Uterus (tissue), 2 donors: ENCODE results near the gene KCNJ14.

Experiments used
- POLR2A ChIP-seq, 2 donors: fragments of 450-650 bp; IDR thresholded peaks; one replicate each; pipeline ENCODE4 v1.6.1; 2016; ENCODE audit warnings: antibody characterized with exemption in 2 of 2, mild to moderate bottlenecking in 1 of 2, moderate library complexity in 1 of 2
- TF ChIP-seq, protein P1 (sequence below), 4 experiments: fragments of 200-600 bp in 2 of 4; fragments of 450-650 bp in 2 of 4; sonication (generic) in 2 of 4; IDR thresholded peaks; one replicate each; pipeline ENCODE4 v1.5.1; 2016 to 2019; ENCODE audit warnings: antibody characterized with exemption in 4 of 4, mild to moderate bottlenecking in 2 of 4, moderate library complexity in 1 of 4

DNA sequence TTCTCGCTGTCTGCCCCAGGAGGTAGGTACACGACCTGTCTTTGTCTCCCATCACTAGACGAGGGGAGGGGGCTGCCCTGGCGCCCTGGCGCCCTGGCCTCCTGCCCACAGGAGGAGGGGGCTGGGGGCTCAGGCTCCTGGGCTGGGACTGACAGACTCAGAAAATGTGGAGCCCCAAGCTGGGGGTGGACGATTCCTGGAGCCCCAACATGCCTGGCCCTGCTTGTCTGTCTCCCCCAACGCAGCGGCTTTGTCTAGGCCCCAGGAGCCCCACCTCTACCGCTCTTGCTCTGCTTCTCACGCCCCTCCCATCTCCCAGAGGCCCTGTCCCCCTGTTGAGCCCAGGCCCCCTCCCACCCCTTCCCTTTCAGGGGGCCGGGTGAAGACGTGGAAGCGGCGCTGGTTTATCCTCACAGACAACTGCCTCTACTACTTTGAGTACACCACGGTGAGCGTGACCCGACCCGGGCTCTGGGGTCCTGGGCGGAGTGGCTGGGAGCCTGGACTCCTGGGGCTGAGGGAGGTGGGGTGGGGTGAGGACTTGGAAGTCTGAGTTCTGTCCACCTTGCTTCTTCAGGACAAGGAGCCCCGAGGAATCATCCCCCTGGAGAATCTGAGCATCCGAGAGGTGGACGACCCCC is 22.4 kb downstream of the KCNJ14 start:
- TF ChIP-seq, protein P1, sequence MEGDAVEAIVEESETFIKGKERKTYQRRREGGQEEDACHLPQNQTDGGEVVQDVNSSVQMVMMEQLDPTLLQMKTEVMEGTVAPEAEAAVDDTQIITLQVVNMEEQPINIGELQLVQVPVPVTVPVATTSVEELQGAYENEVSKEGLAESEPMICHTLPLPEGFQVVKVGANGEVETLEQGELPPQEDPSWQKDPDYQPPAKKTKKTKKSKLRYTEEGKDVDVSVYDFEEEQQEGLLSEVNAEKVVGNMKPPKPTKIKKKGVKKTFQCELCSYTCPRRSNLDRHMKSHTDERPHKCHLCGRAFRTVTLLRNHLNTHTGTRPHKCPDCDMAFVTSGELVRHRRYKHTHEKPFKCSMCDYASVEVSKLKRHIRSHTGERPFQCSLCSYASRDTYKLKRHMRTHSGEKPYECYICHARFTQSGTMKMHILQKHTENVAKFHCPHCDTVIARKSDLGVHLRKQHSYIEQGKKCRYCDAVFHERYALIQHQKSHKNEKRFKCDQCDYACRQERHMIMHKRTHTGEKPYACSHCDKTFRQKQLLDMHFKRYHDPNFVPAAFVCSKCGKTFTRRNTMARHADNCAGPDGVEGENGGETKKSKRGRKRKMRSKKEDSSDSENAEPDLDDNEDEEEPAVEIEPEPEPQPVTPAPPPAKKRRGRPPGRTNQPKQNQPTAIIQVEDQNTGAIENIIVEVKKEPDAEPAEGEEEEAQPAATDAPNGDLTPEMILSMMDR (IDR thresholded peaks at IDR 0.05), result no peak
- TF ChIP-seq POLR2A (IDR thresholded peaks at IDR 0.05), result no peak
